ENCODE results near the gene FOXO3. TPM values are rescaled to one million over a fixed set of nuclear protein-coding genes. Genes with fewer than 3 reads are reported as not detected.

Gene FOXO3
- total and polyA plus RNA-seq, 2 of the 13 experiments (the other 11 are each of a cell fraction or from before 2014, with no cell fraction given) = 16.0 to 22.5 TPM

DNA sequence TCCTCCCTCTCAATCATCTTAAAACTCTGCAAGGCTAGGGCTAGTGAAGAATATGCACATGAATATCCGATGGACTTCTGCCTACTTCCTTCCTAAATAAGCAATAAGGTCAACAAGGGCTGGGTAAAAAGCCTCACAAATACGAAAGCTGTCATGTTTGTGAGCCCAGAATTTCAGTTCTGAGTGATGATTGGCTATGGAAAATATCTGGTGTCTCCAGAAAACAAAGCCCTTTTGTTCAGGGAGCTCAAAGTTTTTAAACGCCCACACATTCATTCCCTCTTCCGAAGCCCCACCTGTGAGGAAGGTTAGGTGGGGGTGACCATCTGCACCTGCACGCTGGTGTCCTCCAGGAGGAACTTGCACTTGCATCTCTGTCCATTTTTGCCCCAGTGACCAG, 160.6 kb downstream of the FOXO3 start:
- no peaks in the 10 kb centered on the region for H4K20me1 ChIP-seq (ENCODE audit: insufficient read depth, low read length)
- ChIA-PET POLR2A (interaction anchor here (1.6 kb wide), 1 partner anchor 30 kb away, joined by 3 read pairs; no protein-coding TSS in a partner anchor), CTCF (ENCODE audit: low intra/inter-chr PET ratio, low total read pairs) (no interaction called here)
- in situ Hi-C loops (cut with HindIII; ENCODE audit: extremely low pct_ligation_motif_present, low pct_unique_long_range_greater_than_20kb) = no loop called here
- H3K36me3 ChIP-seq (replicated peaks in 1 of 2; ENCODE audit: control insufficient read depth in 1 of 2, insufficient read depth in 2 of 2, low read length in 2 of 2) = no peaks in the 10 kb centered on the region
- peak overlapping the region; percentile 68 for H3K4me2 ChIP-seq (ENCODE audit: low read depth, low read length)
- H3K9me3 ChIP-seq (ENCODE audit: low read length) = peaks cover 14% of the 10 kb centered on the region
- WGBS (ENCODE audit: low lambda C conversion rate) = 5% methylated on average over 5 of the region's 5 CpGs
- H3K79me2 ChIP-seq (ENCODE audit: insufficient read depth, low read length) = no peaks in the 10 kb centered on the region
- H3K27ac ChIP-seq (ENCODE audit: extremely low read length, insufficient read depth, low read length) = peak overlapping the region; percentile 69
- peaks cover 53% of the 10 kb centered on the region for H3K4me1 ChIP-seq (ENCODE audit: insufficient read depth, low read length)
- peaks cover 0 to 2% of the 10 kb centered on the region in 2 experiments; a peak in 1 of 5 replicates for H3K27me3 ChIP-seq (ENCODE audit: control insufficient read depth in 1 of 2, insufficient read depth in 2 of 2, low read length in 2 of 2)
- intact Hi-C loops (cut with micrococcal nuclease; ENCODE audit: unreplicated experiment) = no loop called here
- no peak overlapping the region for H2AFZ ChIP-seq (ENCODE audit: low read length)
- no peak overlapping the region for H3K4me3 ChIP-seq (replicated peaks in 1 of 3; ENCODE audit: insufficient read depth in 1 of 3, low read depth in 2 of 3, low read length in 3 of 3)
- DNase-seq (ENCODE audit: low spot score) (peak; percentile 71), ATAC-seq (peak; percentile 29), FAIRE-seq (peak; percentile 54)
- peak overlapping the region; percentile 19; the same call in 1 of the 2 replicates for H3K9ac ChIP-seq (ENCODE audit: insufficient read depth, low read depth, low read length)
- no TSS peak for BruUV-seq (replicated peaks)
- no peak for TF ChIP-seq RXRB (CRISPR knock-in tag; IDR thresholded peaks at IDR 0.05; ENCODE audit: borderline replicate concordance)
- peak; percentile 27; the same call in 1 of the 2 replicates for TF ChIP-seq ETV5 (CRISPR knock-in tag; IDR thresholded peaks at IDR 0.05; ENCODE audit: borderline replicate concordance)
- no peak for TF ChIP-seq ARNT (IDR thresholded peaks at IDR 0.05)
- TF ChIP-seq ARNTL (CRISPR knock-in tag; IDR thresholded peaks at IDR 0.05) = no peak
- TF ChIP-seq NR2F6 (IDR thresholded peaks at IDR 0.05) = peak; percentile 40
- TF ChIP-seq NR2F6 (CRISPR knock-in tag; IDR thresholded peaks at IDR 0.05) = no peak
- TF ChIP-seq PPARG (CRISPR knock-in tag; conservative IDR thresholded peaks at IDR 0.05) = peak; percentile 31; the same call in 1 of the 2 replicates
- 0 out of 2 replicates have a peak, but pooled peaks have one; percentile 33 for TF ChIP-seq RCOR2 (CRISPR knock-in tag; IDR thresholded peaks at IDR 0.05)
- 0 out of 2 replicates have a peak, but pooled peaks have one; percentile 6 for TF ChIP-seq RARA (CRISPR knock-in tag; IDR thresholded peaks at IDR 0.05)
- peak; percentile 24; the same call in 1 of the 2 replicates for TF ChIP-seq ZNF292 (CRISPR knock-in tag; IDR thresholded peaks at IDR 0.05; ENCODE audit: borderline replicate concordance, low read depth)
- peak; percentile 57 for TF ChIP-seq NR2F2 (IDR thresholded peaks at IDR 0.05; ENCODE audit: borderline replicate concordance, low read depth)
- TF ChIP-seq NFYB (CRISPR knock-in tag; IDR thresholded peaks at IDR 0.05) = 0 out of 2 replicates have a peak, but pooled peaks have one; percentile 22
- no peak for TF ChIP-seq SOX13 (IDR thresholded peaks at IDR 0.05)
- TF ChIP-seq SOX13 (CRISPR knock-in tag; conservative IDR thresholded peaks at IDR 0.05 in 1 of 2, IDR thresholded peaks at IDR 0.05 in 1 of 2) = peak in 1 of 2 experiments; percentile 70; a peak in 2 of 4 replicates
- TF ChIP-seq ZFP62 (CRISPR knock-in tag; IDR thresholded peaks at IDR 0.05) = no peak
- TF ChIP-seq, protein P1, sequence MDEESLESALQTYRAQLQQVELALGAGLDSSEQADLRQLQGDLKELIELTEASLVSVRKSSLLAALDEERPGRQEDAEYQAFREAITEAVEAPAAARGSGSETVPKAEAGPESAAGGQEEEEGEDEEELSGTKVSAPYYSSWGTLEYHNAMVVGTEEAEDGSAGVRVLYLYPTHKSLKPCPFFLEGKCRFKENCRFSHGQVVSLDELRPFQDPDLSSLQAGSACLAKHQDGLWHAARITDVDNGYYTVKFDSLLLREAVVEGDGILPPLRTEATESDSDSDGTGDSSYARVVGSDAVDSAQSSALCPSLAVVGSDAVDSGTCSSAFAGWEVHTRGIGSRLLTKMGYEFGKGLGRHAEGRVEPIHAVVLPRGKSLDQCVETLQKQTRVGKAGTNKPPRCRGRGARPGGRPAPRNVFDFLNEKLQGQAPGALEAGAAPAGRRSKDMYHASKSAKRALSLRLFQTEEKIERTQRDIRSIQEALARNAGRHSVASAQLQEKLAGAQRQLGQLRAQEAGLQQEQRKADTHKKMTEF (CRISPR knock-in tag; IDR thresholded peaks at IDR 0.05) = no peak
- TF ChIP-seq, protein P2, sequence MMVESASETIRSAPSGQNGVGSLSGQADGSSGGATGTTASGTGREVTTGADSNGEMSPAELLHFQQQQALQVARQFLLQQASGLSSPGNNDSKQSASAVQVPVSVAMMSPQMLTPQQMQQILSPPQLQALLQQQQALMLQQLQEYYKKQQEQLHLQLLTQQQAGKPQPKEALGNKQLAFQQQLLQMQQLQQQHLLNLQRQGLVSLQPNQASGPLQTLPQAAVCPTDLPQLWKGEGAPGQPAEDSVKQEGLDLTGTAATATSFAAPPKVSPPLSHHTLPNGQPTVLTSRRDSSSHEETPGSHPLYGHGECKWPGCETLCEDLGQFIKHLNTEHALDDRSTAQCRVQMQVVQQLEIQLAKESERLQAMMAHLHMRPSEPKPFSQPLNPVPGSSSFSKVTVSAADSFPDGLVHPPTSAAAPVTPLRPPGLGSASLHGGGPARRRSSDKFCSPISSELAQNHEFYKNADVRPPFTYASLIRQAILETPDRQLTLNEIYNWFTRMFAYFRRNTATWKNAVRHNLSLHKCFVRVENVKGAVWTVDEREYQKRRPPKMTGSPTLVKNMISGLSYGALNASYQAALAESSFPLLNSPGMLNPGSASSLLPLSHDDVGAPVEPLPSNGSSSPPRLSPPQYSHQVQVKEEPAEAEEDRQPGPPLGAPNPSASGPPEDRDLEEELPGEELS (CRISPR knock-in tag; IDR thresholded peaks at IDR 0.05) = peak; percentile 72; the same call in 1 of the 2 replicates
- peak in 1 of 2 experiments; percentile 63; a peak in 1 of 4 replicates for TF ChIP-seq EP300 (IDR thresholded peaks at IDR 0.05; ENCODE audit: low read depth in 2 of 2, low read length in 2 of 2)
- no peak for TF ChIP-seq EP300 (CRISPR knock-in tag; IDR thresholded peaks at IDR 0.05; ENCODE audit: borderline replicate concordance)
- TF ChIP-seq ZNF841 (CRISPR knock-in tag; IDR thresholded peaks at IDR 0.05; ENCODE audit: borderline replicate concordance) = no peak
- no peak for TF ChIP-seq NFE2 (CRISPR knock-in tag; IDR thresholded peaks at IDR 0.05)
- TF ChIP-seq FOXP1 (IDR thresholded peaks at IDR 0.05) = no peak
- TF ChIP-seq FOXP1 (CRISPR knock-in tag; IDR thresholded peaks at IDR 0.05) = peak; percentile 19; the same call in 1 of the 2 replicates
- TF ChIP-seq SNRNP70 (IDR thresholded peaks at IDR 0.05; ENCODE audit: low read depth, low read length) = no peak
- peak; percentile 50; the same call in 1 of the 2 replicates for TF ChIP-seq HDAC2 (CRISPR knock-in tag; IDR thresholded peaks at IDR 0.05)
